Measurements from ENCODE around the gene SMYD1.

DNA sequence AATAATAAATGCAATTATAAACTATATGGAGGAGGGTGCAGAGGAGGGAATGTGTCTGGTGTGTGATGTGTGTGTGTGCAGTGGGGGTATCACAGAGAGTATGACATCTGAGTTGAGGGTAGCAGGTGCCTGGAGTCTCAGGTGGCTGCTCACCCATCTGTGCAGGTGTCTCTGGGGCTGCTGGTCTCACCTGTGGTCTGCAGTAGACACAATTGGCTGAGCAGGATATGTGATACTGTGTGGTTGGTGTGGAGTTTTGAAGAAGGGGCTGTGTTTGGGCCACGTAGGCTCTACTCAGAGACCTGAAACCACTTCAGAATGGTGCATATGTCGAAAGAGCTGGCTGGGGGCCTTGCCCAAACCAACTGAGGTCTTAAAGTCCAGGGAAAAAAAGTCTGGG is 43.2 kb downstream of the SMYD1 start:
- TF ChIP-seq EP300 (IDR thresholded peaks at IDR 0.05) (no peak), POLR2A (IDR thresholded peaks at IDR 0.05; ENCODE audit: low read depth) (no peak)
- TF ChIP-seq, protein P1, sequence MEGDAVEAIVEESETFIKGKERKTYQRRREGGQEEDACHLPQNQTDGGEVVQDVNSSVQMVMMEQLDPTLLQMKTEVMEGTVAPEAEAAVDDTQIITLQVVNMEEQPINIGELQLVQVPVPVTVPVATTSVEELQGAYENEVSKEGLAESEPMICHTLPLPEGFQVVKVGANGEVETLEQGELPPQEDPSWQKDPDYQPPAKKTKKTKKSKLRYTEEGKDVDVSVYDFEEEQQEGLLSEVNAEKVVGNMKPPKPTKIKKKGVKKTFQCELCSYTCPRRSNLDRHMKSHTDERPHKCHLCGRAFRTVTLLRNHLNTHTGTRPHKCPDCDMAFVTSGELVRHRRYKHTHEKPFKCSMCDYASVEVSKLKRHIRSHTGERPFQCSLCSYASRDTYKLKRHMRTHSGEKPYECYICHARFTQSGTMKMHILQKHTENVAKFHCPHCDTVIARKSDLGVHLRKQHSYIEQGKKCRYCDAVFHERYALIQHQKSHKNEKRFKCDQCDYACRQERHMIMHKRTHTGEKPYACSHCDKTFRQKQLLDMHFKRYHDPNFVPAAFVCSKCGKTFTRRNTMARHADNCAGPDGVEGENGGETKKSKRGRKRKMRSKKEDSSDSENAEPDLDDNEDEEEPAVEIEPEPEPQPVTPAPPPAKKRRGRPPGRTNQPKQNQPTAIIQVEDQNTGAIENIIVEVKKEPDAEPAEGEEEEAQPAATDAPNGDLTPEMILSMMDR (IDR thresholded peaks at IDR 0.05) = no peak

All from esophagus muscularis mucosa (tissue), 4 donors.